ENCODE measurements around the gene CLASP1.
"Not testable (repeated sequence)": the region's sequence is repeated elsewhere in the genome, so short reads cannot be mapped to it uniquely, and the experiment has no call there.

Gene CLASP1

DNA sequence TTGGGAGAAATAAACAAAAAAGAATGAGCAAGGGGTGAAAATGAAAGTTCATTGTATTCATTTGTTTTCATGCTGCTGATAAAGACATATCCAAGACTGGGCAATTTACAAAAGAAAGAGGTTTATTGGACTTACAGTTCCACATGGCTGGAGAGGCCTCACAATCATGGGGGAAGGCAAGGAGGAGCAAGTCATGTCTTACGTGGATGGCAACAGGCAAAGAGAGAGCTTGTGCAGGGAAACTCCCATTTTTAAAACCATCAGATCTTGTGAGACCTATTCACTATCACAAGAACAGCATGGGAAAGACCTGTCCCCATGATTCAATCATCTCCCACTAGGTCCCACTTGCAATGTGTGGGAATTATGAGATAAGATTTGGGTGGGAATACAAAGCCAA, 85.5 kb downstream of the CLASP1 start:
- not testable (repeated sequence) for DNase-seq

DNA sequence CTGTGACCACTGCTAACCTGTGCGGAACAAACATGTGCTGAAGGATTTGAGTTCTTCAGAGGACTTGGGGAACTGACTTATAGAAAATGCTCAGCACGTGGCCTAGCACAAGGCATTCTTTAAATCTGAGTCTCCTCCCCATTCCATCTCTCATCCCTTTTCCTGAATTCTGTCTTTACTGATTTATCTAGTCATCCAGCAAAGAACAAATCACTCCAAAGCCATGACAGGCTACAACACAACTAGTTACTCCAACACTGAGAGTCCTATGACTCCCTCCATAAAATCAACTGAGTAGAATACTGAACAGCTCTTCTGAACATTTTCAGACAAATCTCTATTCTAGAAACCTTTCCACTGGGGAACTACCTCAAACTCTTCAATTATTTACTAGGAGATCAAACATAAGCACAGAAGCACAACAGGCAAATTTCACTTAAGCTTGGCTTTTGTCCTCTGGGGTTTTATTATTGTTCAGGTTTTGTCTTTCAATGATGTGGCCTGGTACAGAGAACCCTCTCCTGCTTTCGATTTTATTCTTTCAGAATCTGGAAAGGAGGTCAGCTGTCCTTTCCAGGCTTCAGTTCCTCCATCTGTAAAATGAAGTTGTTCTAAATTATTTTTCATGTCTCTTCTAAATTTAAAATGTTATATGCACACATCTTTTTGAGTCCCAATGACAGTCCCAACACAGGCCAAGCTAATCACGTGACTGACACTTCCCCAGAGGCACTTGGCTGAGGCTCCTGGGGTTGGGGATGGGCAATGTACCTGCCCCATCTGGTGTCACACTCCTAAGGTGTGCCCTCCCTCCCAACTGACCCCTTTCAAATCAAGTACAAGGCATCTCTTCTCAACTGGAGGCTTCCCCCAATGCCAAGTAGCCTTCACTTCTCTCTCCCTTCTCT, 86.7 kb downstream of the CLASP1 start:
- no peak for DNase-seq
- intact Hi-C loops (cut with DNase I): no loop called here

More for the DNA sequence above, 85.5 kb downstream of the CLASP1 start:
- intact Hi-C loops (cut with DNase I): not testable (repeated sequence)

DNA sequence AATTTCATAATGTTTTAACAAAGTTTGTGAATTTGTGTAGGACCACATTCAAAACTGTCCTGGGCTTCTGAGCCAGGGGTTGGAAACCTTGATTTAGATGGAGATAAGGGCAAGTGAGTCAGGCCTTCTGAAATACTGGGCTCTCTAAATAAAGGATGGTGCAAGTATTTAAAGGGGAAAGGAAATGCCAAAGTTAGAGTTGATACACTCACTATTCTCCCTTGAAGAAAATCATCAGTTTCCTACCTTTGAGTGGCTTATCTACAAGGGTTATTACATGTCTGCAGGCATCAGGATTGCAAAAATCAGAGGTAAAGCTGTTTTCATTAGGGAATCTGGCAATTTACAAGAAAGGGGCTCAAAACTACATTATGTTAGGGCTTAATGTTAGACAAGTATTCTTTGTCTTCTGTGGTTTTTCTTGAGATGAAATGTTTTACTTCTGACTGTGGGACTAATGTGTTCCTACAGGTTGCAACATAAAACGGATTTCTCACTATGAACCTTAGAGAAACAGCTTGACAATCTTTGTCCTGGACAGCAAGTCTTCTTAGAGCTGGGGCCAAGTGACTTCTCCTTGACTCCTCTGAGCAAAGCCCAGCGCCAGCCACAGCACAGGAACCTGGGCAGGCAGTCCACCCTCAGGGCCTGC, 87.5 kb downstream of the CLASP1 start:
- no peak for DNase-seq
- intact Hi-C loops (cut with DNase I): no loop called here

DNA sequence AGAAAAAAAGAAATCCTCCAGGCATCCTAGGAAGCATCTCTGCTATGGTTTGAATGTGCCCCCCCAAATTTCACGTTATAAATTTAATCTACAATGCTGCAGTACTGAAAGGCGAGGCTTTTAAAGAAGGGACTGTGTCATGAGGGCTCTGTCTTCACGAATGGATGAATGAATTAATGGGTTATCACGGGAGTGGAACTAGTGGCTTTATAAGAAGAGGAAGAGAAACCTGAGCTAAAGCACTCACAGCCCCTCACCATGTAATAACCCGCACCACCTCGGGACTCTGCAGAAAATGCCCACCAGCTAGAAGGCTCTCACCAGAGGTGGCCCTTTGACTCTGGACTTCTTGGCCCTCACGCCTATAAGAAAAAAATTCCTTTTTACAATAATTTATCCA, 90.9 kb downstream of the CLASP1 start:
- intact Hi-C loops (cut with DNase I): no loop called here
- DNase-seq: no peak

DNA sequence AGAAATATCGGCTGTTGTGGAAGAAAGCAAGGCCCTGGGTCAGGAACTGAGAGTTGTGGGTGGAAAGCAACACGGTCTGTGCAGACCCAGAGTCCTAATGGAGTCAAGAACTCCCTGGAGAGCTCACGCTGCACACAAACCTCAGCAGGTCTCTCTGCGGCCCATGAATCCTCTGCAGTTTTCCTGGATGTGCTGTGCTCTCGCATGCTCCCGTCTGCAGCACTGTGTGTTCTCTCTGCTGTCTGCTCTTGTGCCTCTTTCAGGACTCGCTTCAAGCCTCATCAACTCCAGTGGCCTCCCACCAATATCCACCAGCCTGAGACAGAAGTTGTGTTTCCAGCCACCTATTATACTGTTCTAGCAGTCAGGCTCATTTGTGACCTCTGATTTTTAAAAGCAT, 94.3 kb downstream of the CLASP1 start:
- intact Hi-C loops (cut with DNase I): no loop called here
- peak in 19 of 42 donors; percentile 13 to 59 (median 28) for DNase-seq

DNA sequence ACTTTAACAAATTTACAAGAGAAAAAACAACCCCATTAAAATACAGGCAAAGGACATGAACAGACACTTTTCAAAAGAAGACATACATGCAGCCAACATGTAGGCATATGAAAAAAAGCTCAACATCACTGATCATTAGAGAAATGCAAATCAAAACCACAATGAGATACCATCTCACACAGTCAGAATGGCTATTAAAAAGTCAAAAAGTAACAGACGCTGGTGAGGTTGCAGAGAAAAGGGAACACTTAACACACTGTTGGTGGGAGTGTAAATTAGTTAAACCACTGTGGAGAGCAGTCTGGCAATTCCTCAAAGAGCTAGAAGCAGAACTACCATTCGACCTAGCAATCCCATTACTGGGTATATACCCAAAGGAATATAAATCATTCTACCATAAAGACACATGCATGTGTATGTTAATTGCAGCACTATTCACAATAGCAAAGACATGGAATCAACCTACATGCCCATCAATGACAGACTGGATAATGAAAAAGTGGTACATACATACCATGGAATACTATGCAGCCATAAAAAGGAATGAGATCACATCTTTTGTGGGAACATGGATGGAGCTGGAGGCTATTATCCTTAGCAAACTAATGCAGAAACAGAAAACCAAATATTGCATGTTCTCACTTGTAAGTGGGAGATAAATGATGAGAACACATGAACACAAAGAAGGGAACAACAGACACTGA, 96.6 kb downstream of the CLASP1 start:
- DNase-seq; intact Hi-C loops (cut with DNase I): not testable (repeated sequence)

DNA sequence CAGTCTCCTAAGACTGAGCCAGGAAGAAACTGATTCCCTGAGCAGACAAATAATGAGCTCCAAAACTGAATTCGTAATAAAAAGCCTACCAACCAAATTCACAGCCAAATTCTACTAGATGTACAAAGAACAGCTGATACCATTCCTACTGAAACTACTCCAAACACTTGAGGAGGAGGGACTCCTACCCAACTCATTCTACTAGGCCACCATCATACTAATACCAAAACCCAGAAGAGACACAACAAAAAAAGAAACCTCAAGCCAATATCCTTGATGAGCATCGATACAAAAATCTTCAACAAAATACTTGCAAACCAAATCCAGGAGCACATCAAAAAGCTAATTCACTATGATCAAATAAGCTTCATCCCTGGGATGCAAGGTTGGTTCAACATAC, 98.6 kb downstream of the CLASP1 start:
- intact Hi-C loops (cut with DNase I): no loop called here
- DNase-seq: no peak

DNA sequence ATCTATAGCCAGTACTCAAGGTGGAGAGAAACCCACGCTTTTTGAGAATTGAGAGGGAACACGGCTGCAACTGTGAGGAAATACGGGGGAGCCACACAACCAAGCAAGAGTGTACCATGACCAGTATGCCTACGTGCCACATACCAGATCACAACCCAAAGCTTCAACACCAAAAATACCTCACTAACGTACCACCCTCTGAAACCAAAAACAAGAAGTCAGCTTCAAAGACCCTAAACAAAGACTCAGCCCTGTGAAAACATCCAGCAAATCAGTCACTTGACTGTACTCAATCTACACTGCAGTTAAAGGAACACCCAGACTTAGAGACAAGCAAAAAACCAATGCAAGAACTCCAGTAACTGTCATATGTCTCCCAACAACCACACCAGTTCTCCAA, 101.6 kb downstream of the CLASP1 start:
- no peak for DNase-seq
- intact Hi-C loops (cut with DNase I): no loop called here

DNA sequence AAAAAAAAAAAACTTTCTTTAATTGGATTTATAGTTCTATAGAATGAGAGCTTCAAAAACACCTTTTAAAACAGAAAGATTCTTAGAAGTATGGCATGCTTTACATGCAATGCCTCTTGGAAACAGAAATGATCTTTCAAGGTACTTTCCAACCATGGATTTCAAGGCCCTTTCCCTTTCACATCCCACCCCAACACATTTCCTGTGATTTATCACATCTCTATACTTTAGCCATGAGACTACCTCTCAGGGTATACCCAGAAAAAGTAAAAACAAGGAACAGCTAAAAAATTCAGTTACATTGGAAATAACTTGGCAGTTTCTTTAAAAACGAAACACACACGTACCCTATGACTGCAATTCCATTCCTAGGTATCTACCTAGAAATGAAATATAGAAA, 103.3 kb downstream of the CLASP1 start:
- intact Hi-C loops (cut with DNase I): no loop called here
- DNase-seq: no peak

DNA sequence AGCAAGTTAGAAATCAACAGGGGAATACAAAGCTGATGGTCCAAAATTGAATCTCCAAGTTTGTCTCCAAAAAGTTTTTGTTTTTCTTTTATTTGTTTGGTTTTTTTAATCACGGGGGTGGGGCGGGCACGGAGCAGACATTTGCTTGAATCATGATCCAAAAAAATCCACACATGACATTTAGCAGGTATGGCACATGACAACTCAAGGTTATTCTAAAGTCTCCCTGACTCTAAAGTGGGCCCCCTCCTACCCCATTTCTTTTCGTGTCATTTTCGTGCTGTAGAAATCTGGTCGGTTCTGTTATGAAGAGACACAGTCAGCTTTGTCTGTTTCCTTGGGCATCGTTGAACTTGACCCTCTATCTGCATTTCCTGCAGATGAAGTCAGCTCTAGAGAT, 104.0 kb downstream of the CLASP1 start:
- no peak for DNase-seq
- intact Hi-C loops (cut with DNase I): no loop called here

DNA sequence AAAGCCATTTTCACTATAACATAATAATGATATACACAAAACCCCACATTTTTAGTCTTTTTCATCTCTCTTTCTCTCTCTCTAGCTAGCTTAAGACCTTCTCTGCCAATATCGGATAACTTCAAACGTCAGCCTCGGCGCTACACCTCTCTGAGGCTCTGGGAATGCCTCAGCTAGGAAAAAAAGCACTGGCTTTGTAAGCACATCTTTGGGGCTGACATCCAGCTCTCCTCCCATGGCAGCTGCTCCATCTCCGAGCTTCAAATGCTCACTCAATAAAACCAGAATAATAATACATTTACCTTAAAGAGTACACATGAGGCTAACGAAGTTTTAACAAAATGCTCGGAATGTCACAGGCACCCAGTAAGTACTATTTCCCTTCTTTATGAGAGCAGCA, 107.8 kb downstream of the CLASP1 start:
- no peak for DNase-seq
- intact Hi-C loops (cut with DNase I): no loop called here

DNA sequence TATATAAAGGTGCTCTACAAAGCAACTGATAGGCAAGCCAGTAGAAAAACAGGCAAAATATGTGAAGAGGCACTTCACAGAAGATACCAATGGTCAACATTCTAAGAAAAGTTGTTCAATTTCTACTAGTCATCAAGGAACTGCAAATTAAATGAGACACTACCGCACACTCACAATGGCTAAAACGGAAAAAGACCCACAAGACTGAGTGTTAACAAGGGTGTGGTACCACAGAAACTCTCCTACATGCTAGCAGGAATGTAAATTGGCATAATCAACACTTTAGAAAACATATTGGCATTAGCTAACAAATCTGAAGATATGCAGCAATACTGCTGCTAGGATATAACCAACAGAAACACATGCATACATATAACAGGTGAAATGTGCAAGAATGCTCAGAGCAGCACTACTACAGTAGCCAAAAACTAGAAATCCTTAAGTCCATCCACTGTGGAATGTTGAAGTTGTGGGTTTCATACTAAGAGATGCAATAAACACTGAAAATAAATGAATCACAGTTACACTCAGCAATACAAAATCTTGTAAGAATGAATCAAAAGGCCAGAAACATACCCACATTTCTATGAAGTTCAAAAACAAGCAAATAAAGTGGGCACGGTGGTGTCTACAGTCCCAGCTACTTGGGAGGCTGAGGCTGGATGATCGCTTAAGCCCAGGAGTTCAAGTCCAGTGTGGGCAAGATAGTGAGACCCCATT, 109.4 kb downstream of the CLASP1 start:
- no peak for DNase-seq
- intact Hi-C loops (cut with DNase I): loop anchor here (10.0 kb wide), 1 partner anchor 195 kb away; the partner anchor contains the start of gene NIFK

DNA sequence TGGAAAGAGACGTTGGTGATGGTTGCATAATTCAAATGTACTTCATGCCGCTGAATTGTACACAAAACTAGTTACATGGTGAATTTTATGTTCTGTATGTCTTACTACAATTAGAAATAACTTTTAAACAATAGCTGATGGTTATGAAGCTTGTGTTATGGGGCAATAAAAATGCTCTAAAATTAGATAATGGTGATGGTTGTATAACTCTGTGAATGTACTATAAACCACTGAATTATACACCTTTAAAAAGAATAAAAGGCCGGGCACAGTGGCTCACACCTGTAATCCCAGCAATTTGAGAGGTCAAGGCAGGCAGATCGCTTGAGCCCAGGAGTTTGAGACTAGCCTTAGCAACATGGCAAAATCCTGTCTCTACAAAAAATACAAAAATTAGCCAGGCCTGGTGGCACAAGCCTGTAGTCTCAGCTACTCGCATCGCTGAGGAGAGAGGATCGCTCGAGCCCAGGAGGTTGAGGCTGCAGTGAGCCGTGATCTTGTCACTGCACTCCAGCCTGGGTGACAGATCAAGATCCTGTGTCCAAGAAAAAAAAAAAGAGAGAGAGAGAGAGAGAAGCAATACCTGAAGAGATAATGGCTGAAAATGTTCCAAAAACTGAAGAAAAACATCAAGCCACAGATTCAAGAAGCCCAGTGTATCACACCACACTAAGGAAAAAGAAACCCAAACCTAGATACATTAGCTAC, 112.3 kb downstream of the CLASP1 start:
- intact Hi-C loops (cut with DNase I): loop anchor here (10.0 kb wide), 1 partner anchor 198 kb away; the partner anchor contains the start of gene NIFK
- DNase-seq: no peak

DNA sequence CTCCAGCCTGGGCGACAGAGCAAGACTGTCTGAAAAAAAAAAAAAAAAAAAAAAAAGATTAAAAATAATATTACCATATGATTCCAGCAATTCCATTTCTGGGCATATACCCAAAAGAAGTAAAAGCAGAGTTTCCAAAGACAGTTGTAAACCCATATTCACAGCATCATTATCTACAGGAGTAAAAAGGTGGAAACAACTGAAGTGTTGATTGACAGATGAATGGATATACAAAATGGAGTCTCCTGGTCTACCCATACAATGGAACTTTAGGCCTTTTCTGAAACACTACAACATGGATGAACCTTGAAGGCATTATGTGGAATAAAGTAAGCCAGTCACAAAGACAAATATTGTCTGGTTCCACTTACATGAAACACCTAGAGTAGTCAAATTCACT, 112.9 kb downstream of the CLASP1 start:
- DNase-seq: no peak
- intact Hi-C loops (cut with DNase I): loop anchor here (10.0 kb wide), 1 partner anchor 198 kb away; the partner anchor contains the start of gene NIFK

DNA sequence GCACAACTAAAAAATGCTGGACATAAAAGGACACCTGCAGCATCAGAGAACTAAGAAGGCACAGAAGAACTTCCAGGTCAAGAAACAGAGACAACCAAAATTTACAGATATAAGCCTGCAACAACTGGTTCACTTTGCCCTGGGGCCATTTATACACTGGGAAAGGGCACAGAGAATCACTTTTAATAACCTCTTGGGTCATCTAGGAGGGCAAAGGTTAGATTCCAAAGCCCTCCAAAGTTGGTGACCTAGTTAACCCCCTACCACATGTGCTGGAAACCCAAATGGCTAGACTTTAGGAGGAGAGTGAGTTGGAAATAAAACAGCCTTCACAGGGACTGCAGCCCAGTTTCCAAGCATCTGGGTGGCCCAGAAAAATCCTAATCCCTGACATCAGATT, 115.3 kb downstream of the CLASP1 start:
- intact Hi-C loops (cut with DNase I): loop anchor here (10.0 kb wide), 1 partner anchor 201 kb away; the partner anchor contains the start of gene NIFK
- no peak for DNase-seq

DNA sequence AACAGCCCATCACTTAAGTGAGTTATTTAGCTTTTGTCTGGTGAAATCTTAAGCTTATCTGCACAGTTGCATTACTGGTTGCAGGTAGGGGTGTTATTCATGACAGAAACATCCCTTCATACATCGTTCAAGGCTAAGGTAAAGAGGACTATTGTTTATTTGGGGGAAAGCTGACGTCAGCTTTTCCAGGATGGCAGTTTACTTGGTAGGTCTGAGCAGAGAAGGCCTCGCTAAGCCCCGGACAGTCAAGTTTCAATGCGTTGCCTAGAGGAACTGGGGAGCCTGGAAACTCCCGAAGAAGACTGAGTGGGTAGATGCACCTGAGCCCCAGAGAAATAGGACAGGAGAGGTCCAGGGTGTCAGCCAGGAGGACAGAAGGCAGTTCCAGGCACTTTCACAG, 116.4 kb downstream of the CLASP1 start:
- no peak for DNase-seq
- intact Hi-C loops (cut with DNase I): loop anchor here (10.0 kb wide), 1 partner anchor 202 kb away; the partner anchor contains the start of gene NIFK

DNA sequence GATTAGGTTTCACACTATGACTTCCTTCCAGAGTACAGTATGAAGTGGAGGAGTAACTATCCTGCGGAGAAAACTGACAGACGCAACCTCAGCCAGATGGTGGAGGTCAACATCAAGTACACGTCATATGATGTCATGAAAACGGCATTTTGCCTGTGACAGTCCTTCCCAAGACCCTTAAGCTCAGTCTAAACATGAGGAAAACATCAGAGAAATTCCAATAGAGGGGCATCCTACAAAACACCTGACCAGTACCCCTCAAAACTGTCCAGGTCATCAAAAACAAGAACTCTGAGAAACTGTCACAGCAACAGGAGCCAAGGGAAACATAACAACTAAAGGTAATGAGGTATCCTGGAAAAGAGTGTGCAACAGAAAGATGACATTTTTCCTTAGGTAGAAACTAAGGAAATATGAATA, 116.9 kb downstream of the CLASP1 start:
- intact Hi-C loops (cut with DNase I): loop anchor here (10.0 kb wide), 1 partner anchor 202 kb away; the partner anchor contains the start of gene NIFK
- DNase-seq: no peak

DNA sequence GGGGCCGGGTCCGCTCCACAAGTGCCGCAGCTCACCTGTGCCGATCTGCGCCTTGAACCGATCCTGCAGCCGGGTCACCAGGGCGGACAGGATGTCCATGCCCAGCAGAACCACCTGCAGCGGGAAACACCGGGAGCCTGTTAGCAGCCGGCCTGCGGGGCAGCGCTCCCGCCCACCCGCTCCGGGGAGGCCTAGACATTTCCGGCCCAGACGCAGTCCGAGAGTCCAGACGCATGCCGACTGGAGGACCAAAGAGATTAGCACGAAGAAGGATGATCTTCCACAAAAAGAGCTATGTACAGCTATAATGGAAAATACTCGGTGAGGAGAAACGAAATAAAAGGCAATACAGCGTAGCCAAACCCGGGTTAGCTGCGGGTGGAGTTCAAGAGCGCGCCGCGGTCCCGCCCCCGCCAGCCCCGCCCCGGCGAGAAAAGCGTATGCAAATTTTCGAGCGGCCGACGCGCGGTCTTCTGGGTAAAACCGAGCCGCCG, 119.0 kb downstream of the CLASP1 start:
- intact Hi-C loops (cut with DNase I): loop anchor here (2.0 to 10.0 kb wide), 2 partner anchors 119 to 205 kb away; partner anchors contain the start of genes CLASP1 and NIFK
- peak; percentile 72 to 94 (median 87) for DNase-seq

Measured in head of caudate nucleus (tissue), 42 donors.